GM21381 (cell line): Measurements from ENCODE around the gene EID2B.

Source experiments
- ATAC-seq: cut with Tn5 transposase; IDR thresholded peaks from one replicate; pipeline ENCODE4 v1.9.1; 2021; ENCODE audit warnings: mild to moderate bottlenecking, moderate library complexity; ENCODE audit not compliant: unreplicated experiment

The EID2B gene, protein sequence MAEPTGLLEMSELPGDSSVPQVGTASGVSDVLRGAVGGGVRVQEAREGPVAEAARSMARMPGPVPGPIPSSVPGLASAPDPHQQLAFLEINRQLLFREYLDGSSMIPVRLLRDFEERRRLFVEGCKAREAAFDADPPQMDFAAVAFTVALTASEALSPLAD

GRCh38 chr19:39532233-39533002 lies at the start of gene EID2B:
EID2B (minus strand) TSS chr19:39532852; CDS start chr19:39532802, 50 bp downstream.
- peak; percentile 82 for ATAC-seq

DNA sequence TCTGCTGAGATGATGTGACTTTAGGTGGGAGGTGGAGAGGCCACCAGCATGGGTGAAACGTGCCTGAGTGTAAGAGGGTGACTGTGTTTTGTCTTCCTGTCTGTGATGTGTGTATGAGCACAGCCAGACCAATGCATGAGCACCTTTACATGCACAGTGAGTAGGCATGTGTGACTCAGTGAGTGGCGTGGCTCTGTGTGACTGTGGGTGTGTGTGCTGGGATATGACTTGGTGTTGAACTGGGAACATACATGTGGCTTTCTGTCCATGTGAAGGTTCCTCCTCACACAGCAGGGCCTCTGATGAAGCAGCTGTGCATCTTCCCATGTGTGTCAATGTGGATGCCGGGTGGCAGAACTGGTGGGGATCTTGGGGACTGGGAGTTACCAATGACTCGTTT lies 49.8 kb upstream of the EID2B start:
- ATAC-seq: no peak

DNA sequence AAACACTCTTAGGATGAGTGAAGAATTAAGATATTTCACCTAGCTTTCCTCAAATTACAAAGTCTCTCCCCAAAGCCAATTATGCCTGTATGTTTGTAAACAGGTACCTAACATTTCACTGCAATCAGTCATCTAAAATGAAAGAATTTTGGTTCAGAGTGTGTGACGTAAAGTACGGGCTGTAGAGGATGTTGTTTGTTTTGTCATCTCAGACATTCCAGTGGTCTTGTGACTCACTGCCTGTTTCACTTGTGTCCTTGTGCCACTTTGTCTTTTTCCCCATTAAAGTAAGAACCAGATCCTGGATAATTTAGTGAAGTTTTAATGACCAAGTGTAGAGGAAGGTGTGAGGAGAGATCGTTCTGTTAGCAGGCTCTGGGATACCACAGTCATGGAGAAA lies 36.0 kb upstream of the EID2B start:
- no peak for ATAC-seq

DNA sequence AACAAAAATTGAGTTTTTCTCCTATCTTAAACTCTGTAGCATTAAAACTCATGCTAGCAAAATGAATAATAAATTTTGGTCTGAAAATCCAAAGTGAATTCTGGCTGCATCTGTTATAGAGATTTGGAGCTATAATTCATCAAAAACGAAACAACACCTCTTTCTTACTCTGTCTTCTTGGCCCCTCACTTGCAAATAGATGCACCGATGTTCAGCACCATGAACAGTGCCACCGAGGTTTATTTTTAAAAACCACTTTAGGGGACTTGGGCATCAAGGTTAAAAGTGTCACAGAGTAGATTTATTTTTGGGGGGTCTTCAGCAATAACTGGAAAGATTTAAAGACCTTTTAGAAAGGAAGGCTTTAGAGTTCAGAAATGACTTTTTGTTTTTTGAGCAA lies 33.4 kb upstream of the EID2B start:
- ATAC-seq: no peak

GRCh38 chr19:39563408-39563807 lies 30.8 kb upstream of the EID2B start:
- no peak for ATAC-seq

GRCh38 chr19:39558624-39559117 lies 26.0 kb upstream of the EID2B start:
- ATAC-seq: no peak

GRCh38 chr19:39557811-39558623 lies 25.4 kb upstream of the EID2B start:
- peak; percentile 57 for ATAC-seq

GRCh38 chr19:39555883-39556282 lies 23.2 kb upstream of the EID2B start:
- ATAC-seq: no peak

DNA sequence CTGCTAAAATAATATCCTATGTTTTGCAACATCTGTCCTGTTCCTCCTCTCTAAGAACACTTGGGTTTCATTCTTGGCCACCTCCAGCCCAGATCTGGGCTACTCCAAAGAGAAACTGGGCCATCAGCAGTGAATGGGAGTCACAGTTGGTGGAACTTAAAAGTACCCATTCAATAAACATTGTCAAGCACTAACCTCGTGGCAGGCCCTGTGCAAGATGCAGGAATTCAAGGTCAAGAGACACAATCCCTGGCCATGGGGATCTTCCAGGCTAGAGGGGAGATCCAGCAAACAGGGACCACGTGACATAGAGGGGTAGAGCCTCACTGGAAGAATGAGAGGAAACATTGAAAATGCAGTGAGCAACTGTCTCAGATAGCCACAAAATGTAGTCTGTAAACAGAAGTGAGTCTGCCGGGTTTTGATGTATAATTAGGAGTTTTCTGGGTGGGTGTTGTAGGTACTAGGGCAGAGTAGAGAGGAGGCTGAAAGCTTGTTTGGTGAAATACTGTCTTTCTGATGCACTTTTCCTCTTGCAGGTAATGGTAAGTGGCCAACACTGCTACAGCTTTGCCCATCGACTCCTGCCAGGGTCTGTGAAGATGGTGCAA lies 22.2 kb upstream of the EID2B start:
- no peak for ATAC-seq

GRCh38 chr19:39553082-39553652 lies 20.5 kb upstream of the EID2B start:
- ATAC-seq: no peak

DNA sequence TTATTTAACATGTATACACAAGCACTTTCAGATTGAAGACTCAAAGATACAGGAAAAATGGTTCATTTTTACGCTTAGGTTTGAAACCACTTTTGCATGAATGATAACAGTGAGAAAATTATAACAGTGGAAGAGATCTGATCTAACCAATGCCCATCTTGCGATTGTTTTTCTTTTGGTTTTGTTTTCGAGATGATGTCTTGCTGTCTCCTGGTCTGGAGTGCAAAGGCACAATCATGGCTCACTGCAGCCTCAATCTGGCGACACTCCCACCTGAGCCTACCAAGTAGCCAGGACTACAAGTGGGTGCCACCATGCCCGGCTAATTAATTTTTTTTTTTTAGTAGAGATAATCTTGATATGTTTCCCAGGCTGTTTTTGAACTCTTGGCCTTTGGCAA lies 17.5 kb upstream of the EID2B start:
- no peak for ATAC-seq

- no peak for ATAC-seq
These were observed 13.9 kb upstream of the EID2B start for GRCh38 chr19:39546599-39546998.

DNA sequence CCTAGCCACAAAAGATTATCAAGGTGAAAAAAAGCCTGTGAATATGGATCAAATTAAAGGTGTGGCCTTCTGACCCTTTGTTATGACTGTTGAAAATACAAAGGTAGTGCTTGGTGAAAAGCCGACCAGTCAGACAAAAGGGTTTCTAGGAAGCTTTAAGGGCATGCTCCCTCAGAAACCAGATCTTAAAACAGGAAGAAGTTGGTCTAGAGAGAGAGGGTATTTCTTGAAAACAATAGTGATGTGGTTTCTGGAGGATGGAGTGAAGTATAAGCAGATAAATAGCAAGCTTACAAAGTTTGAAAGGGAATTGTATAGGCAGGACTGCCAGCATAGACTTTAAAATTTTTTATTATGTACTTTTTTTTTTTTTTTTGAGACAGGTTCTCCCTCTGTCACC lies 12.3 kb upstream of the EID2B start:
- ATAC-seq: no peak

DNA sequence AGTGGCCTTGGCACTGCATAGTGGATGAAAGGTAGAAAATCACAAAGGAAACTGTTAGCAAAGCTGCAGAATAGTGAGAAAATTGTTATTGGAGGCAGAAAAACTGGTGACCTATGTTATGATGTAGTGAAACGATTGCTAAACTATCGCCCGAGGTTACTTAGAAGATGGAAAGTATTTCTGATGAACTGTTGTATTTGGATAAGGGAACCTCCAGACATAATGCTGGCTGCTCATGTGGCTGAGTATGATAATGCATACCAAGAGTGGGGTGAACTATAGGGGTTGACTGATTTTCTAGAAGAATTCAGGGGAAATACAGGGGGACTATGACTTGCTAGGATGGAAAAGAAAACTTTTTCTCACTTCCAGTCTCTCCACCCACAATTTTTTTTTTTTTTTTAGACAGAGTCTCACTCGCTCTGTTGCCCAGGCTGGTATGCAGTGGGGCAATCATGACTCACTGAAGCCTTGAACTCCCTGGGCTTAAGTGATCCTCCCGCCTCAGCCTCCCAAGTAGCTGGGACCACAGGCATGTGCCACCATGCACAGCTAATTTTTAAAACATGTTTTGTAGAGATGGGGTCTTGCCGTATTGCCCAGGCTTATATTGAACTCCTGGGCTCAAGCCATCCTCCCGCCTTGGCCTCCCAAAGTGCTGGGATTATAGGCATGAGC lies 11.7 kb upstream of the EID2B start:
- ATAC-seq: no peak

- ATAC-seq: no peak
These were observed 10.8 kb upstream of the EID2B start for GRCh38 chr19:39543477-39543857.

GRCh38 chr19:39542206-39542605 lies 9.6 kb upstream of the EID2B start:
- no peak for ATAC-seq

- ATAC-seq: no peak
These were observed 7.7 kb upstream of the EID2B start for GRCh38 chr19:39540333-39540673.

- ATAC-seq: peak; percentile 89
These were observed 7.1 kb upstream of the EID2B start, which contains the start of gene EID2 for GRCh38 chr19:39539518-39540332. EID2 (minus strand) TSS chr19:39540161; CDS start chr19:39540079, 82 bp downstream.

GRCh38 chr19:39539165-39539517 lies 6.5 kb upstream of the EID2B start:
- ATAC-seq: no peak

DNA sequence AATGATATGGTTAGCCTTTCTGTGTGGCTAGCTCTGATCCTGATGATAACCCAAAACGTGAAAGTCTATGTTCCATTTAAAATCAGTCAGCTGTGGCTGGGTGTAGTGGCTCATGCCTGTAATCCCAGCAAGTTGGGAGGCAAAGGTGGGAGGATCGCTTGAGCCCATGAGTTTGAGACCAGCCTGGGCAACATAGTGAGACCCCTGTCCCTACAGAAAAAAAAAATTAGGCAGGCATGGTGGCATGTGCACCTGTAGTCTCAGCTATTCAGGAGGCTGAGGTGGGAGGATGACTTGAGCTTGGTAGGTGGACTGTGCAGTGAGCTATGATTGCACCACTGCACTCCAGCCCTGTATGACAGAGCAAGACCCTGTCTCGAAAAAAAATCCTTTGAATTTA lies 1.1 kb upstream of the EID2B start:
- ATAC-seq: no peak
